Effector memory CD8-positive, alpha-beta T cell (primary cell): Measurements from ENCODE around the gene TGFBR2.
"Not testable (repeated sequence)": the region's sequence is repeated elsewhere in the genome, so short reads cannot be mapped to it uniquely, and the experiment has no call there.

Experiments
- ATAC-seq: fragments of 150-1000 bp; cut with Tn5 transposase; replicated peaks from 2 replicates; pipeline ENCODE4 v1.10.0; 2021; ENCODE audit warnings: mild to moderate bottlenecking, moderate library complexity
- DNase-seq, 3 experiments: peaks; one replicate each; pipeline ENCODE4 v3.0.0; 2021
- H3K27ac Mint-ChIP-seq, 2 donors: one replicate each; pipeline ENCODE4 v1.8.0; 2022; ENCODE audit warnings: mild to moderate bottlenecking in 2 of 2, mixed read lengths in 2 of 2, moderate library complexity in 2 of 2
- H3K27me3 Mint-ChIP-seq, 2 donors: one replicate each; pipeline ENCODE4 v1.8.0; 2022; ENCODE audit warnings: mixed read lengths in 2 of 2
- H3K36me3 Mint-ChIP-seq: one replicate; pipeline ENCODE4 v1.8.0; 2022; ENCODE audit warnings: mild to moderate bottlenecking, moderate library complexity, mixed read lengths; ENCODE audit not compliant: insufficient read depth
- H3K4me1 Mint-ChIP-seq, 2 donors: one replicate each; pipeline ENCODE4 v1.8.0; 2022; ENCODE audit warnings: low read depth in 2 of 2, mixed read lengths in 2 of 2
- H3K4me3 Mint-ChIP-seq, 2 donors: one replicate each; pipeline ENCODE4 v1.8.0; 2022; ENCODE audit warnings: mild to moderate bottlenecking in 2 of 2, mixed read lengths in 2 of 2, moderate library complexity in 2 of 2
- H3K9me3 Mint-ChIP-seq, 2 donors: one replicate each; pipeline ENCODE4 v1.8.0; 2022; ENCODE audit warnings: mixed read lengths in 2 of 2

Gene TGFBR2

GRCh38 chr3:30617069-30617468, 10.7 kb downstream of the TGFBR2 start:
- Mint-ChIP-seq H3K4me1 (peaks cover 71 to 93% of the 10 kb centered on the region in 2 donors), H3K27me3 (no peaks in the 10 kb centered on the region), H3K36me3 (peaks cover 25% of the 10 kb centered on the region), H3K9me3 (no peaks in the 10 kb centered on the region), H3K4me3 (peak overlapping the region; percentile 47 to 77), H3K27ac (peak overlapping the region; percentile 32 to 88)
- DNase-seq (no peak), ATAC-seq (no peak)

GRCh38 chr3:30617653-30618052, 11.3 kb downstream of the TGFBR2 start:
- peaks cover 69 to 91% of the 10 kb centered on the region in 2 donors for H3K4me1 Mint-ChIP-seq
- ATAC-seq = no peak
- H3K36me3 Mint-ChIP-seq = peaks cover 30% of the 10 kb centered on the region
- peak overlapping the region; percentile 46 to 77 for H3K4me3 Mint-ChIP-seq
- no peaks in the 10 kb centered on the region for H3K9me3 Mint-ChIP-seq
- H3K27me3 Mint-ChIP-seq = no peaks in the 10 kb centered on the region
- H3K27ac Mint-ChIP-seq = peak overlapping the region; percentile 66 to 88
- DNase-seq = no peak

- Mint-ChIP-seq H3K4me3 (peak overlapping the region; percentile 46 to 77), H3K27me3 (no peaks in the 10 kb centered on the region), H3K4me1 (peaks cover 65 to 91% of the 10 kb centered on the region in 2 donors), H3K27ac (peak overlapping the region; percentile 66 to 88), H3K9me3 (no peaks in the 10 kb centered on the region), H3K36me3 (peaks cover 32% of the 10 kb centered on the region)
- ATAC-seq = no peak
- DNase-seq = no peak
Measured at GRCh38 chr3:30618526-30618925, 12.1 kb downstream of the TGFBR2 start.

GRCh38 chr3:30619318-30619717, 12.9 kb downstream of the TGFBR2 start:
- ATAC-seq = no peak
- Mint-ChIP-seq H3K27me3 (no peaks in the 10 kb centered on the region), H3K27ac (peak overlapping the region; percentile 66 to 88), H3K36me3 (peaks cover 40% of the 10 kb centered on the region), H3K4me3 (peak overlapping the region; percentile 68 to 77), H3K4me1 (peaks cover 66 to 89% of the 10 kb centered on the region in 2 donors), H3K9me3 (no peaks in the 10 kb centered on the region)
- no peak for DNase-seq

- ATAC-seq = peak; percentile 63
- DNase-seq = no peak
- Mint-ChIP-seq H3K9me3 (no peaks in the 10 kb centered on the region), H3K27ac (peak overlapping the region; percentile 82 to 88), H3K36me3 (peaks cover 47% of the 10 kb centered on the region), H3K4me3 (peak overlapping the region; percentile 68 to 77), H3K4me1 (peaks cover 60 to 80% of the 10 kb centered on the region in 2 donors), H3K27me3 (no peaks in the 10 kb centered on the region)
Measured at GRCh38 chr3:30620402-30621360, 14.3 kb downstream of the TGFBR2 start.

GRCh38 chr3:30621576-30621975, 15.2 kb downstream of the TGFBR2 start:
- ATAC-seq = peak; percentile 15
- Mint-ChIP-seq H3K4me1 (peaks cover 61 to 81% of the 10 kb centered on the region in 2 donors), H3K4me3 (peak overlapping the region; percentile 68 to 73)

GRCh38 chr3:30622047-30622545, 15.7 kb downstream of the TGFBR2 start:
- Mint-ChIP-seq H3K27ac (peak overlapping the region; percentile 82 to 88), H3K27me3 (no peaks in the 10 kb centered on the region), H3K36me3 (peaks cover 48% of the 10 kb centered on the region), H3K9me3 (no peaks in the 10 kb centered on the region), H3K4me1 (peaks cover 61 to 81% of the 10 kb centered on the region in 2 donors), H3K4me3 (peak overlapping the region; percentile 68 to 73)
- ATAC-seq (no peak), DNase-seq (no peak)

More at GRCh38 chr3:30621576-30621975, 15.2 kb downstream of the TGFBR2 start:
- no peak for DNase-seq
- Mint-ChIP-seq H3K27me3 (no peaks in the 10 kb centered on the region), H3K36me3 (peaks cover 45% of the 10 kb centered on the region), H3K27ac (peak overlapping the region; percentile 82 to 88), H3K9me3 (no peaks in the 10 kb centered on the region)

GRCh38 chr3:30622790-30623189, 16.4 kb downstream of the TGFBR2 start:
- peak overlapping the region; percentile 68 to 73 for H3K4me3 Mint-ChIP-seq
- H3K36me3 Mint-ChIP-seq = peaks cover 45% of the 10 kb centered on the region
- H3K27me3 Mint-ChIP-seq = no peaks in the 10 kb centered on the region
- peaks cover 56 to 79% of the 10 kb centered on the region in 2 donors for H3K4me1 Mint-ChIP-seq
- no peak for ATAC-seq
- H3K9me3 Mint-ChIP-seq = no peaks in the 10 kb centered on the region
- DNase-seq = no peak
- peak overlapping the region; percentile 82 to 88 for H3K27ac Mint-ChIP-seq

GRCh38 chr3:30623351-30623750, 16.9 kb downstream of the TGFBR2 start:
- H3K4me3 Mint-ChIP-seq = peak overlapping the region; percentile 68 to 73
- no peaks in the 10 kb centered on the region for H3K27me3 Mint-ChIP-seq
- H3K36me3 Mint-ChIP-seq = peaks cover 44% of the 10 kb centered on the region
- peaks cover 54 to 76% of the 10 kb centered on the region in 2 donors for H3K4me1 Mint-ChIP-seq
- no peak for ATAC-seq
- H3K9me3 Mint-ChIP-seq = no peaks in the 10 kb centered on the region
- H3K27ac Mint-ChIP-seq = peak overlapping the region; percentile 82 to 88
- no peak for DNase-seq

GRCh38 chr3:30624480-30624879, 18.1 kb downstream of the TGFBR2 start:
- Mint-ChIP-seq H3K27ac (peak overlapping the region; percentile 82 to 88), H3K36me3 (peaks cover 46% of the 10 kb centered on the region), H3K4me1 (peaks cover 59 to 76% of the 10 kb centered on the region in 2 donors), H3K4me3 (peak overlapping the region in 1 of 2 donors; percentile 25)
- not testable (repeated sequence) for ATAC-seq, H3K27me3 Mint-ChIP-seq, H3K9me3 Mint-ChIP-seq, DNase-seq

- Mint-ChIP-seq H3K27ac (peak overlapping the region; percentile 82 to 93), H3K36me3 (peaks cover 38% of the 10 kb centered on the region), H3K27me3 (no peaks in the 10 kb centered on the region), H3K9me3 (no peaks in the 10 kb centered on the region), H3K4me3 (peak overlapping the region in 1 of 2 donors; percentile 44), H3K4me1 (peaks cover 57 to 76% of the 10 kb centered on the region in 2 donors)
- no peak for ATAC-seq
- no peak for DNase-seq
Measured at GRCh38 chr3:30625541-30626438, 19.4 kb downstream of the TGFBR2 start.

GRCh38 chr3:30626443-30627180, 20.2 kb downstream of the TGFBR2 start:
- peak overlapping the region in 1 of 2 donors; percentile 44 for H3K4me3 Mint-ChIP-seq
- peaks cover 57 to 76% of the 10 kb centered on the region in 2 donors for H3K4me1 Mint-ChIP-seq
- DNase-seq (no peak), ATAC-seq (no peak)
- H3K9me3 Mint-ChIP-seq = no peaks in the 10 kb centered on the region
- H3K27ac Mint-ChIP-seq = peak overlapping the region; percentile 82 to 93
- peaks cover 45% of the 10 kb centered on the region for H3K36me3 Mint-ChIP-seq
- H3K27me3 Mint-ChIP-seq = no peaks in the 10 kb centered on the region
